Measurements from ENCODE around the gene MRPL28. TPM values are rescaled to one million over a fixed set of nuclear protein-coding genes. Genes with fewer than 3 reads are reported as not detected.

The MRPL28 gene
- total and polyA plus RNA-seq, 4 donors = 31.9 to 98.9 (median 77.2) TPM

GRCh38 chr16:367333-367903 lies 2.9 kb downstream of the MRPL28 start:
- no peak for ATAC-seq (ENCODE audit: insufficient read depth, low FRiP score)
- Histone ChIP-seq H3K9ac (ENCODE audit: insufficient read depth in 1 of 2, low read length in 2 of 2) (no peak overlapping the region), H3K27ac (ENCODE audit: low read depth in 1 of 2, low read length in 1 of 2) (no peak overlapping the region), H3K4me1 (ENCODE audit: control insufficient read depth in 5 of 5, insufficient read depth in 5 of 5, low read length in 5 of 5) (peaks cover 0 to 14% (median 4%) of the 10 kb centered on the region in 5 donors), H3K27me3 (ENCODE audit: control insufficient read depth in 3 of 3, insufficient read depth in 3 of 3, low read length in 2 of 3) (no peaks in the 10 kb centered on the region), H3K36me3 (ENCODE audit: control insufficient read depth in 4 of 4, insufficient read depth in 4 of 4, low read length in 4 of 4) (peaks cover 8 to 35% (median 14%) of the 10 kb centered on the region in 4 donors), H3K9me3 (ENCODE audit: control insufficient read depth in 4 of 4, insufficient read depth in 3 of 4, low read length in 3 of 4) (peaks cover 0 to 3% (median 0%) of the 10 kb centered on the region in 4 donors), H3K4me3 (no peak overlapping the region)
- 95 to 96% methylated on average over 16 to 18 of the region's 18 CpGs for WGBS, 2 donors
- no peak for DNase-seq
- TF ChIP-seq CTCF (IDR thresholded peaks at IDR 0.05; ENCODE audit: control extremely low read depth, extremely low read depth) = no peak

- DNase-seq (no peak), ATAC-seq (ENCODE audit: insufficient read depth, low FRiP score) (no peak)
- peaks cover 8 to 27% (median 14%) of the 10 kb centered on the region in 4 donors for H3K36me3 ChIP-seq (ENCODE audit: control insufficient read depth in 4 of 4, insufficient read depth in 4 of 4, low read length in 4 of 4)
- no peak for TF ChIP-seq CTCF (IDR thresholded peaks at IDR 0.05; ENCODE audit: control extremely low read depth, extremely low read depth)
- H3K27me3 ChIP-seq (ENCODE audit: control insufficient read depth in 3 of 3, insufficient read depth in 3 of 3, low read length in 2 of 3) = no peaks in the 10 kb centered on the region
- 91 to 96% methylated on average over 10 of the region's 10 CpGs for WGBS, 2 donors
- H3K9ac ChIP-seq (ENCODE audit: insufficient read depth in 1 of 2, low read length in 2 of 2) = no peak overlapping the region
- H3K4me1 ChIP-seq (ENCODE audit: control insufficient read depth in 5 of 5, insufficient read depth in 5 of 5, low read length in 5 of 5) = peaks cover 0 to 14% (median 4%) of the 10 kb centered on the region in 5 donors
- H3K27ac ChIP-seq (ENCODE audit: low read depth in 1 of 2, low read length in 1 of 2) = no peak overlapping the region
- peaks cover 0 to 3% (median 0%) of the 10 kb centered on the region in 4 donors for H3K9me3 ChIP-seq (ENCODE audit: control insufficient read depth in 4 of 4, insufficient read depth in 3 of 4, low read length in 3 of 4)
- H3K4me3 ChIP-seq = no peak overlapping the region
Measured at GRCh38 chr16:366476-366875, 3.9 kb downstream of the MRPL28 start.

GRCh38 chr16:364595-365491 lies 5.5 kb downstream of the MRPL28 start:
- Histone ChIP-seq H3K9ac (ENCODE audit: insufficient read depth in 1 of 2, low read length in 2 of 2) (no peak overlapping the region), H3K4me3 (no peak overlapping the region), H3K27me3 (ENCODE audit: control insufficient read depth in 3 of 3, insufficient read depth in 3 of 3, low read length in 2 of 3) (no peaks in the 10 kb centered on the region), H3K4me1 (ENCODE audit: control insufficient read depth in 5 of 5, insufficient read depth in 5 of 5, low read length in 5 of 5) (peaks cover 0 to 7% (median 3%) of the 10 kb centered on the region in 5 donors), H3K36me3 (ENCODE audit: control insufficient read depth in 4 of 4, insufficient read depth in 4 of 4, low read length in 4 of 4) (peaks cover 8 to 25% (median 14%) of the 10 kb centered on the region in 4 donors), H3K9me3 (ENCODE audit: control insufficient read depth in 4 of 4, insufficient read depth in 3 of 4, low read length in 3 of 4) (peaks cover 0 to 3% (median 0%) of the 10 kb centered on the region in 4 donors), H3K27ac (ENCODE audit: low read depth in 1 of 2, low read length in 1 of 2) (no peak overlapping the region)
- no peak for TF ChIP-seq CTCF (IDR thresholded peaks at IDR 0.05; ENCODE audit: control extremely low read depth, extremely low read depth)
- WGBS, 2 donors = 57 to 68% methylated on average over 19 of the region's 19 CpGs
- DNase-seq (no peak), ATAC-seq (ENCODE audit: insufficient read depth, low FRiP score) (no peak)
